Measurements from ENCODE around the gene PCDHB9.
"Not testable (repeated sequence)": the region's sequence is repeated elsewhere in the genome, so short reads cannot be mapped to it uniquely, and the experiment has no call there.

The PCDHB9 gene

DNA sequence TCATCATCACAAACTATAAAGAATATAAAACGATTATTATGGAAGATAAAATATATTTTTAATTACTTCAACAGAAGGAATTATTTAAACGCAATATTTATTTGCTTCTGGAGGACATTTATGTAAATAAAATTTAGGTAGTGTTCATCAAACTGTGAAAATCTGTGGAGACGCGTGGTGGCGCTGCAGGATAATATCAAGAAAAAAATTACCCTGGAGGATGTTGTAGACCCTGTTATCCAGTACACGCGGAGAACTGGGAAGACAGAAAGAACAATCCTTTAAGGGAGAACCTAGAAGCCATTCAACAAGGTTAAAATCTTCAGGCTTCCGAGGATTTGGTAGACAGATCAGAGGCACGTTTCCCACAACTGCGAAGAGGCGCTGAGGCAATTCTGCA, 21.5 kb downstream of the PCDHB9 start, which contains the start of gene PCDHB12:
Gene PCDHB12, plus strand, starts transcription at position 242 of the 400 bp plus-strand sequence. CDS start 189 bp downstream, outside the sequence.
- H3K4me3 ChIP-seq (ENCODE audit: low read depth in 1 of 5, low read length in 5 of 5): peak within 1 kb of the TSS; percentile 29 to 53 (median 44)
- H3K9ac ChIP-seq (ENCODE audit: low read length in 5 of 5): no peak within 1 kb of the TSS
- no peaks in the 10 kb centered on the region for H3K36me3 ChIP-seq (ENCODE audit: control insufficient read depth in 5 of 5, insufficient read depth in 5 of 5, low read length in 5 of 5)
- peaks cover 0 to 7% (median 0%) of the 10 kb centered on the region in 5 donors for H3K4me1 ChIP-seq (ENCODE audit: control insufficient read depth in 5 of 5, insufficient read depth in 5 of 5, low read length in 5 of 5)
- no peak within 1 kb of the TSS for H3K27ac ChIP-seq (ENCODE audit: low read depth, low read length)
- no peaks in the 10 kb centered on the region for H3K27me3 ChIP-seq (ENCODE audit: control insufficient read depth in 5 of 5, insufficient read depth in 4 of 5, low read length in 5 of 5)
- H3K9me3 ChIP-seq (ENCODE audit: control insufficient read depth in 5 of 5, low read length in 5 of 5): peaks cover 7 to 45% (median 18%) of the 10 kb centered on the region in 5 donors

DNA sequence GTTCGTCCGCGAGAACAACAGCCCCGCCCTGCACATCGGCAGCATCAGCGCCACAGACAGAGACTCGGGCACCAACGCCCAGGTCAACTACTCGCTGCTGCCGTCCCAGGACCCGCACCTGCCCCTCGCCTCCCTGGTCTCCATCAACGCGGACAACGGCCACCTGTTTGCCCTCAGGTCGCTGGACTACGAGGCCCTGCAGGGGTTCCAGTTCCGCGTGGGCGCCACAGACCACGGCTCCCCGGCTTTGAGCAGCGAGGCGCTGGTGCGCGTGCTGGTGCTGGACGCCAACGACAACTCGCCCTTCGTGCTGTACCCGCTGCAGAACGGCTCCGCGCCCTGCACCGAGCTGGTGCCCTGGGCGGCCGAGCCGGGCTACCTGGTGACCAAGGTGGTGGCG, 23.3 kb downstream of the PCDHB9 start:
- not testable (repeated sequence) for H3K9ac ChIP-seq (ENCODE audit: low read length in 5 of 5); H3K27ac ChIP-seq (ENCODE audit: low read depth, low read length); H3K4me1 ChIP-seq (ENCODE audit: control insufficient read depth in 5 of 5, insufficient read depth in 5 of 5, low read length in 5 of 5); H3K27me3 ChIP-seq (ENCODE audit: control insufficient read depth in 5 of 5, insufficient read depth in 4 of 5, low read length in 5 of 5); H3K36me3 ChIP-seq (ENCODE audit: control insufficient read depth in 5 of 5, insufficient read depth in 5 of 5, low read length in 5 of 5)
- peaks cover 11 to 49% (median 26%) of the 10 kb centered on the region in 5 donors for H3K9me3 ChIP-seq (ENCODE audit: control insufficient read depth in 5 of 5, low read length in 5 of 5)
- peak overlapping the region in 1 of 5 donors; percentile 22 for H3K4me3 ChIP-seq (ENCODE audit: low read depth in 1 of 5, low read length in 5 of 5)

DNA sequence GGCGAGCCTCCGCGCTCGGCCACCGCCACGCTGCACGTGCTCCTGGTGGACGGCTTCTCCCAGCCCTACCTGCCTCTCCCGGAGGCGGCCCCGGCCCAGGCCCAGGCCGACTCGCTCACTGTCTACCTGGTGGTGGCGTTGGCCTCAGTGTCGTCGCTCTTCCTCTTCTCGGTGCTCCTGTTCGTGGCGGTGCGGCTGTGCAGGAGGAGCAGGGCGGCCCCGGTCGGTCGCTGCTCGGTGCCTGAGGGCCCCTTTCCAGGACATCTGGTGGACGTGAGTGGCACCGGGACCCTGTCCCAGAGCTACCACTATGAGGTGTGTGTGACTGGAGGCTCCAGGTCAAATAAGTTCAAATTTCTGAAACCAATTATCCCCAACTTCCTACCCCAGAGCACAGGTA, 23.9 kb downstream of the PCDHB9 start:
- not testable (repeated sequence) for H3K4me3 ChIP-seq (ENCODE audit: low read depth in 1 of 5, low read length in 5 of 5); H3K4me1 ChIP-seq (ENCODE audit: control insufficient read depth in 5 of 5, insufficient read depth in 5 of 5, low read length in 5 of 5); H3K36me3 ChIP-seq (ENCODE audit: control insufficient read depth in 5 of 5, insufficient read depth in 5 of 5, low read length in 5 of 5); H3K27ac ChIP-seq (ENCODE audit: low read depth, low read length); H3K27me3 ChIP-seq (ENCODE audit: control insufficient read depth in 5 of 5, insufficient read depth in 4 of 5, low read length in 5 of 5); H3K9ac ChIP-seq (ENCODE audit: low read length in 5 of 5)
- peaks cover 14 to 51% (median 29%) of the 10 kb centered on the region in 5 donors for H3K9me3 ChIP-seq (ENCODE audit: control insufficient read depth in 5 of 5, low read length in 5 of 5)

DNA sequence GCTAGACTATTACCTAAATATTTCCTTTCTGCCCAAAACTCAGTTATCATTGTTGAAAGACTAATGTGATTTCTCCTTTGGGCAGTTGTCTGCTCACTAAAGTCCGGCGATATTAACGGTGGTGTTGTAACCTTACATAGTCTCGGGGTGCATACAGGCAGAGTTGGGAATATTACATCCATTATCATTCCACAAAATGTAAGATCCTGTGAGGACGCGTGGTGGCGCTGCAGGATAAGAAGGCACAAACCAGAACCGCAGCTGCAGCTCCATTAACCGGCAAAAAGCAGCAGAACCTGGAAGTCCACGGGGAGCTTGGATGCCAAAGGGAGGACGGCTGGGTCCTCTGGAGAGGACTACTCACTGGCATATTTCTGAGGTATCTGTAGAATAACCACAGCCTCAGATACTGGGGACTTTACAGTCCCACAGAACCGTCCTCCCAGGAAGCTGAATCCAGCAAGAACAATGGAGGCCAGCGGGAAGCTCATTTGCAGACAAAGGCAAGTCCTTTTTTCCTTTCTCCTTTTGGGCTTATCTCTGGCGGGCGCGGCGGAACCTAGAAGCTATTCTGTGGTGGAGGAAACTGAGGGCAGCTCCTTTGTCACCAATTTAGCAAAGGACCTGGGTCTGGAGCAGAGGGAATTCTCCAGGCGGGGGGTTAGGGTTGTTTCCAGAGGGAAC, 26.8 kb downstream of the PCDHB9 start, which contains the start of gene PCDHB13:
Gene PCDHB13, plus strand, starts transcription at position 264 of the 684 bp plus-strand sequence. Its CDS starts 205 bp downstream, at position 469.
- not testable (repeated sequence) for H3K27me3 ChIP-seq (ENCODE audit: control insufficient read depth in 5 of 5, insufficient read depth in 4 of 5, low read length in 5 of 5); H3K27ac ChIP-seq (ENCODE audit: low read depth, low read length); H3K9ac ChIP-seq (ENCODE audit: low read length in 5 of 5); H3K36me3 ChIP-seq (ENCODE audit: control insufficient read depth in 5 of 5, insufficient read depth in 5 of 5, low read length in 5 of 5); H3K4me1 ChIP-seq (ENCODE audit: control insufficient read depth in 5 of 5, insufficient read depth in 5 of 5, low read length in 5 of 5)
- H3K4me3 ChIP-seq (ENCODE audit: low read depth in 1 of 5, low read length in 5 of 5): peak within 1 kb of the TSS; percentile 37 to 53 (median 44)
- H3K9me3 ChIP-seq (ENCODE audit: control insufficient read depth in 5 of 5, low read length in 5 of 5): peaks cover 19 to 56% (median 34%) of the 10 kb centered on the region in 5 donors

DNA sequence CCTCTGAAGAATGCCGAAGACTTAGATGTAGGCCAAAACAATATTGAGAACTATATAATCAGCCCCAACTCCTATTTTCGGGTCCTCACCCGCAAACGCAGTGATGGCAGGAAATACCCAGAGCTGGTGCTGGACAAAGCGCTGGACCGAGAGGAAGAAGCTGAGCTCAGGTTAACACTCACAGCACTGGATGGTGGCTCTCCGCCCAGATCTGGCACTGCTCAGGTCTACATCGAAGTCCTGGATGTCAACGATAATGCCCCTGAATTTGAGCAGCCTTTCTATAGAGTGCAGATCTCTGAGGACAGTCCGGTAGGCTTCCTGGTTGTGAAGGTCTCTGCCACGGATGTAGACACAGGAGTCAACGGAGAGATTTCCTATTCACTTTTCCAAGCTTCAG, 27.6 kb downstream of the PCDHB9 start:
- not testable (repeated sequence) for H3K27ac ChIP-seq (ENCODE audit: low read depth, low read length); H3K36me3 ChIP-seq (ENCODE audit: control insufficient read depth in 5 of 5, insufficient read depth in 5 of 5, low read length in 5 of 5); H3K4me1 ChIP-seq (ENCODE audit: control insufficient read depth in 5 of 5, insufficient read depth in 5 of 5, low read length in 5 of 5); H3K27me3 ChIP-seq (ENCODE audit: control insufficient read depth in 5 of 5, insufficient read depth in 4 of 5, low read length in 5 of 5); H3K9ac ChIP-seq (ENCODE audit: low read length in 5 of 5)
- Histone ChIP-seq H3K4me3 (ENCODE audit: low read depth in 1 of 5, low read length in 5 of 5) (peak overlapping the region in 4 of 5 donors; percentile 19 to 44 (median 30)), H3K9me3 (ENCODE audit: control insufficient read depth in 5 of 5, low read length in 5 of 5) (peaks cover 20 to 55% (median 33%) of the 10 kb centered on the region in 5 donors)

DNA sequence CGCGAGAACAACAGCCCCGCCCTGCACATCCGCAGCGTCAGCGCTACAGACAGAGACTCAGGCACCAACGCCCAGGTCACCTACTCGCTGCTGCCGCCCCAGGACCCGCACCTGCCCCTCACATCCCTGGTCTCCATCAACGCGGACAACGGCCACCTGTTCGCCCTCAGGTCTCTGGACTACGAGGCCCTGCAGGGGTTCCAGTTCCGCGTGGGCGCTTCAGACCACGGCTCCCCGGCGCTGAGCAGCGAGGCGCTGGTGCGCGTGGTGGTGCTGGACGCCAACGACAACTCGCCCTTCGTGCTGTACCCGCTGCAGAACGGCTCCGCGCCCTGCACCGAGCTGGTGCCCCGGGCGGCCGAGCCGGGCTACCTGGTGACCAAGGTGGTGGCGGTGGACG, 28.5 kb downstream of the PCDHB9 start:
- Histone ChIP-seq H3K9me3 (ENCODE audit: control insufficient read depth in 5 of 5, low read length in 5 of 5) (peaks cover 20 to 53% (median 35%) of the 10 kb centered on the region in 5 donors), H3K4me3 (ENCODE audit: low read depth in 1 of 5, low read length in 5 of 5) (peak overlapping the region in 3 of 5 donors; percentile 24 to 44 (median 37))
- not testable (repeated sequence) for H3K27me3 ChIP-seq (ENCODE audit: control insufficient read depth in 5 of 5, insufficient read depth in 4 of 5, low read length in 5 of 5); H3K36me3 ChIP-seq (ENCODE audit: control insufficient read depth in 5 of 5, insufficient read depth in 5 of 5, low read length in 5 of 5); H3K27ac ChIP-seq (ENCODE audit: low read depth, low read length); H3K9ac ChIP-seq (ENCODE audit: low read length in 5 of 5); H3K4me1 ChIP-seq (ENCODE audit: control insufficient read depth in 5 of 5, insufficient read depth in 5 of 5, low read length in 5 of 5)

DNA sequence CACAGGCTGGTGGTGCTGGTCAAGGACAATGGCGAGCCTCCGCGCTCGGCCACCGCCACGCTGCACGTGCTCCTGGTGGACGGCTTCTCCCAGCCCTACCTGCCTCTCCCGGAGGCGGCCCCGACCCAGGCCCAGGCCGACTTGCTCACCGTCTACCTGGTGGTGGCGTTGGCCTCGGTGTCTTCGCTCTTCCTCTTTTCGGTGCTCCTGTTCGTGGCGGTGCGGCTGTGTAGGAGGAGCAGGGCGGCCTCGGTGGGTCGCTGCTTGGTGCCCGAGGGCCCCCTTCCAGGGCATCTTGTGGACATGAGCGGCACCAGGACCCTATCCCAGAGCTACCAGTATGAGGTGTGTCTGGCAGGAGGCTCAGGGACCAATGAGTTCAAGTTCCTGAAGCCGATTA, 29.1 kb downstream of the PCDHB9 start:
- H3K4me1 ChIP-seq (ENCODE audit: control insufficient read depth in 5 of 5, insufficient read depth in 5 of 5, low read length in 5 of 5); H3K27me3 ChIP-seq (ENCODE audit: control insufficient read depth in 5 of 5, insufficient read depth in 4 of 5, low read length in 5 of 5); H3K27ac ChIP-seq (ENCODE audit: low read depth, low read length); H3K36me3 ChIP-seq (ENCODE audit: control insufficient read depth in 5 of 5, insufficient read depth in 5 of 5, low read length in 5 of 5); H3K9ac ChIP-seq (ENCODE audit: low read length in 5 of 5): not testable (repeated sequence)
- peaks cover 20 to 56% (median 38%) of the 10 kb centered on the region in 5 donors for H3K9me3 ChIP-seq (ENCODE audit: control insufficient read depth in 5 of 5, low read length in 5 of 5)
- peak overlapping the region in 1 of 5 donors; percentile 13 for H3K4me3 ChIP-seq (ENCODE audit: low read depth in 1 of 5, low read length in 5 of 5)

DNA sequence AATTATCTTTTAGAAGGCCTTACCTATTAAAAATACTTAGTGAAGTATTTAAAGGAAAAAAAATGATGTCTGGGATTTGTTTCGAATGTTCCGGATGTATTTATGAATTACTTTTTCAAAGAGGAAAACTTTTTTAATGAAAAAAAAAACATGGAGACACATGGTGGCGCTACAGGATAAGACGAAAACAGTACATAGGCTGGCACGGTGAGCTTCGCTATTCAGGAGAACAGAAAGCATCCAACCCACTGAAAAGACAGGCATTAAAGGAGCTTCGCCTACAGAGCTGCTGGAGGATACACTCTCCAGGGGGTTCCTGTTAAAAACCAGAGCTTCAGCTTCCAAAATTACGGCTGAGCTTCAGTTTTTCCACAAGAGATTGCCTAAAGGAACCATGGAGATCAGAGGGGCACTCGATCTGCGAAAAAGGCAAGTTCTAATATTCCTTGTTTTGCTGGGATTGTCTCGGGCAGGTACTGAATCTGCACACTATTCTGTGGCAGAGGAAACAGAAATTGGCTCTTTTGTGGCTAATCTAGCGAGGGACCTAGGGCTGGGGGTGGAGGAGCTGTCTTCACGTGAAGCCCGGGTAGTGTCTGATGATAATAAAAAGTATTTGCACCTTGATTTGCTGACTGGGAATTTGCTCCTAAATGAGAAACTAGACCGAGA, 36.3 kb downstream of the PCDHB9 start, which contains the start of gene PCDHB14:
Gene PCDHB14, plus strand, starts transcription at position 232 of the 672 bp plus-strand sequence. Its CDS starts 163 bp downstream, at position 395.
- Histone ChIP-seq H3K9me3 (ENCODE audit: control insufficient read depth in 5 of 5, low read length in 5 of 5) (peaks cover 28 to 69% (median 52%) of the 10 kb centered on the region in 5 donors), H3K36me3 (ENCODE audit: control insufficient read depth in 5 of 5, insufficient read depth in 5 of 5, low read length in 5 of 5) (no peaks in the 10 kb centered on the region), H3K9ac (ENCODE audit: low read length in 5 of 5) (no peak within 1 kb of the TSS), H3K4me3 (ENCODE audit: low read depth in 1 of 5, low read length in 5 of 5) (peak within 1 kb of the TSS; percentile 42 to 61 (median 56)), H3K27me3 (ENCODE audit: control insufficient read depth in 5 of 5, insufficient read depth in 4 of 5, low read length in 5 of 5) (no peaks in the 10 kb centered on the region), H3K27ac (ENCODE audit: low read depth, low read length) (no peak within 1 kb of the TSS), H3K4me1 (ENCODE audit: control insufficient read depth in 5 of 5, insufficient read depth in 5 of 5, low read length in 5 of 5) (peaks cover 0 to 7% (median 6%) of the 10 kb centered on the region in 5 donors)

DNA sequence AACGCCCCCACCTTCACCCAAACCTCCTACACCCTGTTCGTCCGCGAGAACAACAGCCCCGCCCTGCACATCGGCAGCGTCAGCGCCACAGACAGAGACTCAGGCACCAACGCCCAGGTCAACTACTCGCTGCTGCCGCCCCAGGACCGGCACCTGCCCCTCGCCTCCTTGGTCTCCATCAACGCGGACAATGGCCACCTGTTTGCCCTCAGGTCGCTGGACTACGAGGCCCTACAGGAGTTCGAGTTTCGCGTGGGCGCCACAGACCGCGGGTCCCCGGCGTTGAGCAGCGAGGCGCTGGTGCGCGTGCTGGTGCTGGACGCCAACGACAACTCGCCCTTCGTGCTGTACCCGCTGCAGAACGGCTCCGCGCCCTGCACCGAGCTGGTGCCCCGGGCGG, 37.9 kb downstream of the PCDHB9 start:
- H3K9me3 ChIP-seq (ENCODE audit: control insufficient read depth in 5 of 5, low read length in 5 of 5): peaks cover 27 to 58% (median 54%) of the 10 kb centered on the region in 5 donors

DNA sequence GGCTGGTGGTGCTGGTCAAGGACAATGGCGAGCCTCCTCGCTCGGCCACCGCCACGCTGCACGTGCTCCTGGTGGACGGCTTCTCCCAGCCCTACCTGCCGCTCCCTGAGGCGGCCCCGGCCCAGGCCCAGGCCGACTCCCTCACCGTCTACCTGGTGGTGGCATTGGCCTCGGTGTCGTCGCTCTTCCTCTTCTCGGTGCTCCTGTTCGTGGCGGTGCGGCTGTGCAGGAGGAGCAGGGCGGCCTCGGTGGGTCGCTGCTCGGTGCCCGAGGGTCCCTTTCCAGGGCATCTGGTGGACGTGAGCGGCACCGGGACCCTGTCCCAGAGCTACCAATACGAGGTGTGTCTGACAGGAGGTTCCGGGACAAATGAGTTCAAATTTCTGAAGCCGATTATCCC, 38.5 kb downstream of the PCDHB9 start:
- peaks cover 27 to 54% (median 50%) of the 10 kb centered on the region in 5 donors for H3K9me3 ChIP-seq (ENCODE audit: control insufficient read depth in 5 of 5, low read length in 5 of 5)
- not testable (repeated sequence) for H3K9ac ChIP-seq (ENCODE audit: low read length in 5 of 5); H3K27ac ChIP-seq (ENCODE audit: low read depth, low read length); H3K4me1 ChIP-seq (ENCODE audit: control insufficient read depth in 5 of 5, insufficient read depth in 5 of 5, low read length in 5 of 5); H3K27me3 ChIP-seq (ENCODE audit: control insufficient read depth in 5 of 5, insufficient read depth in 4 of 5, low read length in 5 of 5); H3K36me3 ChIP-seq (ENCODE audit: control insufficient read depth in 5 of 5, insufficient read depth in 5 of 5, low read length in 5 of 5); H3K4me3 ChIP-seq (ENCODE audit: low read depth in 1 of 5, low read length in 5 of 5)

More for the DNA sequence above, 37.9 kb downstream of the PCDHB9 start:
- H3K36me3 ChIP-seq (ENCODE audit: control insufficient read depth in 5 of 5, insufficient read depth in 5 of 5, low read length in 5 of 5); H3K9ac ChIP-seq (ENCODE audit: low read length in 5 of 5); H3K4me1 ChIP-seq (ENCODE audit: control insufficient read depth in 5 of 5, insufficient read depth in 5 of 5, low read length in 5 of 5); H3K27ac ChIP-seq (ENCODE audit: low read depth, low read length); H3K27me3 ChIP-seq (ENCODE audit: control insufficient read depth in 5 of 5, insufficient read depth in 4 of 5, low read length in 5 of 5): not testable (repeated sequence)
- peak overlapping the region in 1 of 5 donors; percentile 28 for H3K4me3 ChIP-seq (ENCODE audit: low read depth in 1 of 5, low read length in 5 of 5)

All from subcutaneous abdominal adipose tissue (tissue), 5 donors.